GM23338 (cell line): ENCODE data around the gene ADAM10. TPM values are rescaled to one million over a fixed set of nuclear protein-coding genes. Genes with fewer than 3 reads are reported as not detected.

Experiments
- ATAC-seq: fragments of 200-7000 bp; cut with Tn5 transposase; 3 replicates; pipeline ENCODE4 v1.9.1; 2020
- DNase-seq: peaks from one replicate; pipeline ENCODE4 v3.0.0-alpha.2; 2015; ENCODE audit warnings: low spot score
- H2AFZ ChIP-seq: fragments of 200-600 bp; sonication (generic); 2 replicates; pipeline ENCODE4 v1.8.0; 2016; ENCODE audit warnings: antibody characterized with exemption, mild to moderate bottlenecking, moderate library complexity
- H3F3A ChIP-seq: fragments of 200-600 bp; sonication (generic); replicated peaks from 2 replicates; pipeline ENCODE4 v1.8.0; 2017; ENCODE audit warnings: antibody characterized with exemption, mixed run types, low read depth
- H3K27ac ChIP-seq: fragments of 200-600 bp; sonication (generic); 2 replicates; pipeline ENCODE4 v1.6.1; 2016; ENCODE audit warnings: low read depth
- H3K27me3 ChIP-seq: fragments of 200-600 bp; sonication (generic); 2 replicates; pipeline ENCODE4 v1.8.0; 2016; ENCODE audit warnings: mild to moderate bottlenecking, mixed run types, moderate library complexity; ENCODE audit not compliant: insufficient read depth
- H3K36me3 ChIP-seq: fragments of 200-600 bp; sonication (generic); 2 replicates; pipeline ENCODE4 v1.8.0; 2016; ENCODE audit warnings: mild to moderate bottlenecking; ENCODE audit not compliant: insufficient read depth
- H3K4me1 ChIP-seq: fragments of 200-600 bp; sonication (generic); 2 replicates; pipeline ENCODE4 v1.8.0; 2016; ENCODE audit warnings: mild to moderate bottlenecking, moderate library complexity; ENCODE audit not compliant: insufficient read depth
- H3K4me2 ChIP-seq: fragments of 200-600 bp; sonication (generic); 2 replicates; pipeline ENCODE4 v1.7.1; 2017; ENCODE audit warnings: mixed run types
- H3K4me3 ChIP-seq: fragments of 200-600 bp; sonication (generic); 2 replicates; pipeline ENCODE4 v1.6.1; 2016; ENCODE audit warnings: mixed run types
- H3K79me2 ChIP-seq: fragments of 200-600 bp; sonication (generic); replicated peaks from 2 replicates; pipeline ENCODE4 v1.8.0; 2017; ENCODE audit warnings: mild to moderate bottlenecking; ENCODE audit not compliant: insufficient read depth
- H3K9me2 ChIP-seq: fragments of 200-600 bp; sonication (generic); 2 replicates; pipeline ENCODE4 v1.8.0; 2017; ENCODE audit not compliant: insufficient read depth
- H4K20me1 ChIP-seq: fragments of 200-600 bp; sonication (generic); replicated peaks from 2 replicates; pipeline ENCODE4 v1.8.0; 2017; ENCODE audit warnings: mild to moderate bottlenecking; ENCODE audit not compliant: insufficient read depth
- H3K27ac Mint-ChIP-seq: 2 replicates; pipeline ENCODE4 v1.8.0; 2020; ENCODE audit warnings: inconsistent platforms, mild to moderate bottlenecking, moderate library complexity, mixed read lengths
- H3K27me3 Mint-ChIP-seq: 3 replicates; pipeline ENCODE4 v1.8.0; 2022; ENCODE audit warnings: low read depth, mild to moderate bottlenecking, moderate library complexity, mixed read lengths, inconsistent platforms; ENCODE audit not compliant: insufficient read depth, poor library complexity
- H3K36me3 Mint-ChIP-seq: 3 replicates; pipeline ENCODE4 v1.8.0; 2021; ENCODE audit warnings: low read depth, mild to moderate bottlenecking, inconsistent platforms, moderate library complexity, mixed read lengths
- H3K4me1 Mint-ChIP-seq: 3 replicates; pipeline ENCODE4 v1.8.0; 2020; ENCODE audit warnings: mild to moderate bottlenecking, inconsistent platforms, mixed read lengths
- H3K4me3 Mint-ChIP-seq: 3 replicates; pipeline ENCODE4 v1.8.0; 2021; ENCODE audit warnings: moderate library complexity, mild to moderate bottlenecking, inconsistent platforms, mixed read lengths
- H3K9me3 Mint-ChIP-seq: 3 replicates; pipeline ENCODE4 v1.8.0; 2020; ENCODE audit warnings: moderate library complexity, mild to moderate bottlenecking, inconsistent platforms, mixed read lengths
- CREB1 ChIP-seq: fragments of 250-450 bp; sonication (Bioruptor Pico); IDR thresholded peaks from 2 replicates; pipeline ENCODE4 v1.5.0; 2020; ENCODE audit warnings: low read depth, mild to moderate bottlenecking, moderate library complexity
- EZH2 ChIP-seq: fragments of 200-600 bp; sonication (generic); IDR thresholded peaks from one replicate; pipeline ENCODE4 v1.8.0; 2017; ENCODE audit warnings: antibody characterized with exemption, mild to moderate bottlenecking, low read depth; ENCODE audit not compliant: unreplicated experiment
- EZH2phosphoT487 ChIP-seq: fragments of 200-600 bp; sonication (generic); IDR thresholded peaks from one replicate; pipeline ENCODE4 v1.8.1; 2018; ENCODE audit warnings: antibody characterized with exemption; ENCODE audit not compliant: unreplicated experiment
- NANOG ChIP-seq: IDR thresholded peaks from 2 replicates; pipeline ENCODE4 v1.6.1; 2016; ENCODE audit warnings: antibody characterized with exemption, borderline replicate concordance
- POLR2AphosphoS5 ChIP-seq: IDR thresholded peaks from 2 replicates; pipeline ENCODE4 v1.6.1; 2016; ENCODE audit warnings: antibody characterized with exemption, low read depth
- STAT1 ChIP-seq: IDR thresholded peaks from one replicate; pipeline ENCODE4 v1.6.1; 2016; ENCODE audit warnings: antibody characterized with exemption; ENCODE audit not compliant: unreplicated experiment
- ZNF114 ChIP-seq: fragments of 250-450 bp; sonication (Bioruptor Pico); IDR thresholded peaks from 2 replicates; pipeline ENCODE4 v1.5.0; 2020; ENCODE audit warnings: mild to moderate bottlenecking, moderate library complexity
- ZNF331 ChIP-seq: fragments of 250-450 bp; sonication (Bioruptor Pico); IDR thresholded peaks from 2 replicates; pipeline ENCODE4 v1.5.0; 2020; ENCODE audit warnings: low read depth, mild to moderate bottlenecking, moderate library complexity
- polyA plus RNA-seq: library from polyadenylated mRNA; unstranded; fragments of >200 nt; fragmentation: Nextera tagmentation; extraction: Ambion mirVana; gene quantifications from 2 replicates; pipeline ENCODE4 v1.2.1, GENCODE V29; 2016
- total RNA-seq: library from RNA; depleted of rRNA; stranded (reverse); fragments of >200 nt; shearing (Covaris generic); gene quantifications from 2 replicates; pipeline ENCODE4 v1.2.3, GENCODE V29; 2014
- TF ChIP-seq, protein P1 (sequence below): IDR thresholded peaks from 2 replicates; pipeline ENCODE4 v1.6.1; 2016; ENCODE audit warnings: antibody characterized with exemption
- TF ChIP-seq, protein P2 (sequence below): IDR thresholded peaks from one replicate; pipeline ENCODE4 v1.6.1; 2018; ENCODE audit warnings: antibody characterized with exemption; ENCODE audit not compliant: unreplicated experiment
- TF ChIP-seq, protein P3 (sequence below), 2 experiments: fragments of 200-600 bp in 1 of 2; sonication (generic) in 1 of 2; conservative IDR thresholded peaks; 2 replicates each; pipeline versions ENCODE4 v1.5.1 to v1.6.1; 2016 to 2017; ENCODE audit warnings: antibody characterized with exemption in 2 of 2, low read depth in 2 of 2, mild to moderate bottlenecking in 2 of 2, moderate library complexity in 1 of 2

The ADAM10 gene
- total and polyA plus RNA-seq, 2 experiments from 2014 or later = 25.0 to 114 TPM

DNA sequence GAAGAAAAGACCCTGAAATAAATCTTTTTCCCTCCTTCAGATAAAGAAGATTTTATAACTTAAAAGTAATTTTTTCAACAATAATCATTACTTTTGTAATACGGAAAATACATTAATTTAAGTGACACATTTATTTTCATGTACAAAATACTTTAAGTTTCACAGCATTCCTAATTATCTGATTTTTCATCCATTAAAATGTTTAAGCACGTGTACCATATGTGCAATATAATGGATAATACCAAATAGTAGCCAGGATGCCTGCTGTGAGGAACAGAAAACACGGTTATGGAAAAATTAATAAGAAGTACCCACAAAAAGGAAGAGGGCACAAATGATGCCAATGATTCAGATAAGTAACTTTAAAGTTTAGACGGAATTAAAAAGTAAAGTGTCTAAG lies 33.5 kb downstream of the ADAM10 start:
- Histone ChIP-seq H3K4me3 (no peak overlapping the region), H3K79me2 (peaks cover 69% of the 10 kb centered on the region), H3K9me2 (no peaks in the 10 kb centered on the region), H3K4me2 (no peak overlapping the region), H2AFZ (no peak overlapping the region), H3K27me3 (no peaks in the 10 kb centered on the region), H4K20me1 (peaks cover 13% of the 10 kb centered on the region), H3K27ac (no peak overlapping the region), H3K4me1 (peaks cover 10% of the 10 kb centered on the region), H3K36me3 (peaks cover 8% of the 10 kb centered on the region; the same call in 1 of the 2 replicates), H3F3A (no peaks in the 10 kb centered on the region)
- Mint-ChIP-seq H3K27ac (no peak overlapping the region), H3K27me3 (no peaks in the 10 kb centered on the region), H3K36me3 (peaks cover 12% of the 10 kb centered on the region; the same call in 2 of the 3 replicates), H3K4me3 (no peak overlapping the region), H3K9me3 (no peaks in the 10 kb centered on the region), H3K4me1 (peaks cover 9% of the 10 kb centered on the region; the same call in 2 of the 3 replicates)
- DNase-seq (no peak), ATAC-seq (no peak)
- no peak for TF ChIP-seq EZH2

DNA sequence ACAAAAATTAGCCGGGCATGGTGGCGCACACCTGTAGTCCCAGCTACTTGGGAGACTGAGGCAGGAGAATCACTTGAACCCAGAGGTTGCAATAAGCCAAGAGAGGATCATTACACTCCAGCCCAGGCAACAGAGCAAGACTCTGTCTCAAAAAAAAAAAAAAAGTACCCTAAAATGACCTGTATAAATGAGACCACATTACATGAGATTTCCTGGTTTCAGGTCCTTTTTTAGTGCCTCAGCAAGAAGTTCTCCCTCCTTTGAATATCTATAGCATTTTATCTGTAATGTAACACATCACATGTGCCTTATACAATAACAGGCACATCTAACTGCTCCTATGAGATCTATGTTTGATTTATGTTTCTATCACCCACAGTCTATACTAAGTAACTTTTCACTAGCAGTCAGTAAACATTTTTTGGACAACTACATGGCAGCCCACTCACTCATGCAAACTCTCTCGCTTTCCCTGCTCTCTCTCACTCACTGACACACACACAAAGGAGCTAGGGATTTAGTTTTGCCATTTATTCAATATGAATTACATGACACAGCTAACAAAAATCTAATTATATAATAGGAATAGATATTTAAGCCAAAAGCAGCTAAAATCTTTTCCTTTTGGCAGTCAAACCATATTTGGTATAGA lies 34.1 kb downstream of the ADAM10 start:
- no peak for TF ChIP-seq ZNF331 (CRISPR knock-in tag)
- TF ChIP-seq, protein P1, sequence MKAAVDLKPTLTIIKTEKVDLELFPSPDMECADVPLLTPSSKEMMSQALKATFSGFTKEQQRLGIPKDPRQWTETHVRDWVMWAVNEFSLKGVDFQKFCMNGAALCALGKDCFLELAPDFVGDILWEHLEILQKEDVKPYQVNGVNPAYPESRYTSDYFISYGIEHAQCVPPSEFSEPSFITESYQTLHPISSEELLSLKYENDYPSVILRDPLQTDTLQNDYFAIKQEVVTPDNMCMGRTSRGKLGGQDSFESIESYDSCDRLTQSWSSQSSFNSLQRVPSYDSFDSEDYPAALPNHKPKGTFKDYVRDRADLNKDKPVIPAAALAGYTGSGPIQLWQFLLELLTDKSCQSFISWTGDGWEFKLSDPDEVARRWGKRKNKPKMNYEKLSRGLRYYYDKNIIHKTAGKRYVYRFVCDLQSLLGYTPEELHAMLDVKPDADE = no peak
- Mint-ChIP-seq H3K4me1 (peaks cover 7% of the 10 kb centered on the region; the same call in 2 of the 3 replicates), H3K9me3 (no peaks in the 10 kb centered on the region), H3K4me3 (no peak overlapping the region), H3K27ac (no peak overlapping the region), H3K27me3 (no peaks in the 10 kb centered on the region), H3K36me3 (peaks cover 12% of the 10 kb centered on the region; the same call in 2 of the 3 replicates)
- no peaks in the 10 kb centered on the region for H3K27me3 ChIP-seq
- H3K9me2 ChIP-seq = no peaks in the 10 kb centered on the region
- H3K4me1 ChIP-seq = peaks cover 5% of the 10 kb centered on the region
- peaks cover 69% of the 10 kb centered on the region for H3K79me2 ChIP-seq
- no peak for DNase-seq
- H3K4me2 ChIP-seq = no peak overlapping the region
- H3K36me3 ChIP-seq = peaks cover 8% of the 10 kb centered on the region; the same call in 1 of the 2 replicates
- H3F3A ChIP-seq = no peaks in the 10 kb centered on the region
- no peak overlapping the region for H3K27ac ChIP-seq
- no peak for ATAC-seq
- no peak overlapping the region for H3K4me3 ChIP-seq
- peaks cover 17% of the 10 kb centered on the region for H4K20me1 ChIP-seq
- no peak overlapping the region for H2AFZ ChIP-seq

DNA sequence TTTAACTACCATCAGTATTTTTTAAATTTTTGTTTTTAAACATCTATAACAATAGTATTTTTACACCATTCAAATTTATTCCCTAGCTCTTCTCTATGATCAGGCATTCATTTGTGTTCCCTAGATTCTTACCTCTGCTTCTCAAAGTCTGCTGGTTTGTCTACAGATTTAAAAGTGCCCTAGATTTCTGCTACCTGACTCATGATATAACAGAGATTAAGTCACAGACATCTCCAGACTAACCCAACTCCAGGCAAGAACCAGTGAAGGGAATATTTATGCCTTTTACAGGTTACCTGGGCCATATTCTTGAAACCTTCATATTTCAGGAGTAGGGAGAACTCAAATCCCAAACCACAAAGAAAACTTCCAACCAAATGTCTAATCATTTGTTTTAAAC lies 38.8 kb downstream of the ADAM10 start:
- H3K4me1 ChIP-seq = no peaks in the 10 kb centered on the region
- TF ChIP-seq, protein P1 = no peak
- TF ChIP-seq, protein P2, sequence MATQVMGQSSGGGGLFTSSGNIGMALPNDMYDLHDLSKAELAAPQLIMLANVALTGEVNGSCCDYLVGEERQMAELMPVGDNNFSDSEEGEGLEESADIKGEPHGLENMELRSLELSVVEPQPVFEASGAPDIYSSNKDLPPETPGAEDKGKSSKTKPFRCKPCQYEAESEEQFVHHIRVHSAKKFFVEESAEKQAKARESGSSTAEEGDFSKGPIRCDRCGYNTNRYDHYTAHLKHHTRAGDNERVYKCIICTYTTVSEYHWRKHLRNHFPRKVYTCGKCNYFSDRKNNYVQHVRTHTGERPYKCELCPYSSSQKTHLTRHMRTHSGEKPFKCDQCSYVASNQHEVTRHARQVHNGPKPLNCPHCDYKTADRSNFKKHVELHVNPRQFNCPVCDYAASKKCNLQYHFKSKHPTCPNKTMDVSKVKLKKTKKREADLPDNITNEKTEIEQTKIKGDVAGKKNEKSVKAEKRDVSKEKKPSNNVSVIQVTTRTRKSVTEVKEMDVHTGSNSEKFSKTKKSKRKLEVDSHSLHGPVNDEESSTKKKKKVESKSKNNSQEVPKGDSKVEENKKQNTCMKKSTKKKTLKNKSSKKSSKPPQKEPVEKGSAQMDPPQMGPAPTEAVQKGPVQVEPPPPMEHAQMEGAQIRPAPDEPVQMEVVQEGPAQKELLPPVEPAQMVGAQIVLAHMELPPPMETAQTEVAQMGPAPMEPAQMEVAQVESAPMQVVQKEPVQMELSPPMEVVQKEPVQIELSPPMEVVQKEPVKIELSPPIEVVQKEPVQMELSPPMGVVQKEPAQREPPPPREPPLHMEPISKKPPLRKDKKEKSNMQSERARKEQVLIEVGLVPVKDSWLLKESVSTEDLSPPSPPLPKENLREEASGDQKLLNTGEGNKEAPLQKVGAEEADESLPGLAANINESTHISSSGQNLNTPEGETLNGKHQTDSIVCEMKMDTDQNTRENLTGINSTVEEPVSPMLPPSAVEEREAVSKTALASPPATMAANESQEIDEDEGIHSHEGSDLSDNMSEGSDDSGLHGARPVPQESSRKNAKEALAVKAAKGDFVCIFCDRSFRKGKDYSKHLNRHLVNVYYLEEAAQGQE = no peak
- TF ChIP-seq, protein P3, sequence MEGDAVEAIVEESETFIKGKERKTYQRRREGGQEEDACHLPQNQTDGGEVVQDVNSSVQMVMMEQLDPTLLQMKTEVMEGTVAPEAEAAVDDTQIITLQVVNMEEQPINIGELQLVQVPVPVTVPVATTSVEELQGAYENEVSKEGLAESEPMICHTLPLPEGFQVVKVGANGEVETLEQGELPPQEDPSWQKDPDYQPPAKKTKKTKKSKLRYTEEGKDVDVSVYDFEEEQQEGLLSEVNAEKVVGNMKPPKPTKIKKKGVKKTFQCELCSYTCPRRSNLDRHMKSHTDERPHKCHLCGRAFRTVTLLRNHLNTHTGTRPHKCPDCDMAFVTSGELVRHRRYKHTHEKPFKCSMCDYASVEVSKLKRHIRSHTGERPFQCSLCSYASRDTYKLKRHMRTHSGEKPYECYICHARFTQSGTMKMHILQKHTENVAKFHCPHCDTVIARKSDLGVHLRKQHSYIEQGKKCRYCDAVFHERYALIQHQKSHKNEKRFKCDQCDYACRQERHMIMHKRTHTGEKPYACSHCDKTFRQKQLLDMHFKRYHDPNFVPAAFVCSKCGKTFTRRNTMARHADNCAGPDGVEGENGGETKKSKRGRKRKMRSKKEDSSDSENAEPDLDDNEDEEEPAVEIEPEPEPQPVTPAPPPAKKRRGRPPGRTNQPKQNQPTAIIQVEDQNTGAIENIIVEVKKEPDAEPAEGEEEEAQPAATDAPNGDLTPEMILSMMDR (conservative IDR thresholded peaks at IDR 0.05; ENCODE audit: low read depth in 2 of 2) = no peak
- no peak for TF ChIP-seq EZH2
- TF ChIP-seq ZNF114 = no peak
- TF ChIP-seq ZNF331 (CRISPR knock-in tag) = no peak
- no peak for TF ChIP-seq NANOG
- TF ChIP-seq STAT1 = no peak
- no peak for TF ChIP-seq EZH2phosphoT487
- no peak for TF ChIP-seq POLR2AphosphoS5
- TF ChIP-seq CREB1 (CRISPR knock-in tag) = no peak

More for the DNA sequence above, 38.8 kb downstream of the ADAM10 start:
- Mint-ChIP-seq H3K27ac (no peak overlapping the region), H3K9me3 (no peaks in the 10 kb centered on the region), H3K4me1 (no peaks in the 10 kb centered on the region), H3K36me3 (peaks cover 12% of the 10 kb centered on the region; the same call in 2 of the 3 replicates), H3K4me3 (no peak overlapping the region), H3K27me3 (no peaks in the 10 kb centered on the region)
- ATAC-seq = no peak
- no peak overlapping the region for H3K4me3 ChIP-seq
- H3K27ac ChIP-seq = no peak overlapping the region
- H2AFZ ChIP-seq = no peak overlapping the region
- H3K27me3 ChIP-seq = no peaks in the 10 kb centered on the region
- H3K9me2 ChIP-seq = no peaks in the 10 kb centered on the region
- H4K20me1 ChIP-seq = 0 out of 2 replicates have a peak, but pooled peaks cover 3% of the 10 kb centered on the region
- peaks cover 69% of the 10 kb centered on the region for H3K79me2 ChIP-seq
- H3K4me2 ChIP-seq = no peak overlapping the region
- H3F3A ChIP-seq = no peaks in the 10 kb centered on the region
- DNase-seq = no peak
- no peaks in the 10 kb centered on the region for H3K36me3 ChIP-seq
